Mononuclear cell (primary cell): Measurements from ENCODE around the gene CATSPERZ. TPM values are rescaled to one million over a fixed set of nuclear protein-coding genes. Genes with fewer than 3 reads are reported as not detected.
"Not testable (repeated sequence)": the region's sequence is repeated elsewhere in the genome, so short reads cannot be mapped to it uniquely, and the experiment has no call there.

Source experiments
- H3K27me3 ChIP-seq: 2 replicates; pipeline ENCODE4 v1.6.0; 2011; ENCODE audit warnings: low read length, control low read depth; ENCODE audit not compliant: insufficient read depth
- H3K4me1 ChIP-seq: 2 replicates; pipeline ENCODE4 v1.5.1; 2011; ENCODE audit warnings: mild to moderate bottlenecking, low read length, control low read depth; ENCODE audit not compliant: insufficient read depth
- H3K4me3 ChIP-seq: 2 replicates; pipeline ENCODE4 v1.5.1; 2011; ENCODE audit warnings: mild to moderate bottlenecking, low read length, moderate library complexity
- H3K9me3 ChIP-seq: 2 replicates; pipeline ENCODE4 v1.5.1; 2011; ENCODE audit warnings: low read depth, mild to moderate bottlenecking, control low read depth, low read length
- total RNA-seq: library from RNA; depleted of rRNA; stranded (reverse); fragments of >200 nt; gene quantifications from one replicate; pipeline ENCODE4 v1.2.3, GENCODE V29; 2012

Gene CATSPERZ
- total RNA-seq, 1 donor = not detected

DNA sequence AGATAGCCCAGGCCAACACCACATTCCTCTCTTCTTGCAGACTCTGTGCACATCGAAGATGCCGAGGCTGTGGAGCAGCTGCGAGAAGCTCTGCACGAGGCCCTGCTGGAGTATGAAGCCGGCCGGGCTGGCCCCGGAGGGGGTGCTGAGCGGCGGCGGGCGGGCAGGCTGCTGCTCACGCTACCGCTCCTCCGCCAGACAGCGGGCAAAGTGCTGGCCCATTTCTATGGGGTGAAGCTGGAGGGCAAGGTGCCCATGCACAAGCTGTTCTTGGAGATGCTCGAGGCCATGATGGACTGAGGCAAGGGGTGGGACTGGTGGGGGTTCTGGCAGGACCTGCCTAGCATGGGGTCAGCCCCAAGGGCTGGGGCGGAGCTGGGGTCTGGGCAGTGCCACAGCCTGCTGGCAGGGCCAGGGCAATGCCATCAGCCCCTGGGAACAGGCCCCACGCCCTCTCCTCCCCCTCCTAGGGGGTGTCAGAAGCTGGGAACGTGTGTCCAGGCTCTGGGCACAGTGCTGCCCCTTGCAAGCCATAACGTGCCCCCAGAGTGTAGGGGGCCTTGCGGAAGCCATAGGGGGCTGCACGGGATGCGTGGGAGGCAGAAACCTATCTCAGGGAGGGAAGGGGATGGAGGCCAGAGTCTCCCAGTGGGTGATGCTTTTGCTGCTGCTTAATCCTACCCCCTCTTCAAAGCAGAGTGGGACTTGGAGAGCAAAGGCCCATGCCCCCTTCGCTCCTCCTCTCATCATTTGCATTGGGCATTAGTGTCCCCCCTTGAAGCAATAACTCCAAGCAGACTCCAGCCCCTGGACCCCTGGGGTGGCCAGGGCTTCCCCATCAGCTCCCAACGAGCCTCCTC, 15.7 kb downstream of the CATSPERZ start:
- H3K27me3 ChIP-seq, H3K9me3 ChIP-seq, H3K4me3 ChIP-seq: not testable (repeated sequence)
- H3K4me1 ChIP-seq = peaks cover 31% of the 10 kb centered on the region

DNA sequence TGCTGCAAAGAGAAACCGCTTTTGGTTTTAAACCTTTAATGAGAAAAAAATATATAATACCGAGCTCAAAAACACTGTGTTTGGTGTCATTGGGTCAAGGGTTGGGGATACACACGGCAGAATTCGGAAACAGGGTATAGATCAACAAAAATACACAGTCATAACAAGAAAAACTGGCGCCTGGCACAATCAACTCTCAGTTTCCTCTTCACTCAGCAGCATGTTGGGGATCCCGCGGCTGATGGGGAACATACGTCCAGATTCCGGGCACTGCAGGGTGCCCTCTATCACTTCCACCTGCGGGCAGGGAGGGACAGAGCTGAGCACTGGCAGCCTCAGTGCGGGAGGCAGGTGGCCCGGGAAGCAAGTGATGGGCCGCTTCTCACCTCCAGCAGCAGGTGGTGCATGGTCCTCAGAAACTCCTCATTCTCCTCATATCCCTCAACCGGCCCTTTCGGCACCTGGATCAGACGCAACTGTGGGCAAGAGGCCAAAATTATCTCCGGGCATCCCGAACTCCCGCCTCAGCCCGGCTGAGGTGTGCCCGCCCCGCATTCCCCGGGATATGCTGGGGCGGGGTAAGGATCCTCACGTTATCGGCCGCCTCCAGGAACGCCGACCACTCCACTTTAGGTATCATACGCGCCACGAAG, 16.6 kb downstream of the CATSPERZ start:
- H3K9me3 ChIP-seq = no peaks in the 10 kb centered on the region
- peak overlapping the region; percentile 80 for H3K4me3 ChIP-seq
- no peaks in the 10 kb centered on the region for H3K27me3 ChIP-seq
- peaks cover 31% of the 10 kb centered on the region for H3K4me1 ChIP-seq

DNA sequence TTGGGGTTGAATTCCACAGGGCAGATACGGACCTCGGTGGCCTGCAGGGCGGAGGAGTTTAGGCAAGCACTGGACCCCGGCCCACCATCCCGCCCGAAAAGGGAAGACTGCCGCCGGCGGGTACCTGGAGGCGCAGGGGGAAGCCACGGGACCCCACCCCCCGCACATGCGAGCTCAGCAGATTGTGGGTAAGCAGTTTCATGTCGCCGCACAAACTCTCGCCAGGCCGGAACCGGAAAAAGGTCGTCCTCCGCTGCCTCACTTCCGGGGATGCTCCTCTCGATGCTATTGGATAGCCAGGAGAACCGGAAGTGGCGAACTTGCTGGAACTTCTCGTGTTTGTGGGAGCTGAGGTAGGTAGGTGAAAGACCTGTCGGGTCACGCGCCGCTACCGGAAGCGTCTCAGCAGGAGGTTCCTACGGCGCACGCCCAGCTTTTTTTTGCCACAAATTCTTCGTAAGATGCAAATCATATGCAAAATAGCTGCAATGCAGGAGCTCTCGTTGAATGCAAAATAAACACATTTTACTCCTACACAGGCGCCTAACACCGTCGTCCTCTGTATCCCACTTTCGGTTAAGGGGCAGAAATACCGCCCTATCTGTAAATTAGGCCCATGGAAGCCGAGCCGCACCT, 17.3 kb downstream of the CATSPERZ start, which contains the start of gene TRMT112:
Gene TRMT112 (minus strand): TSS at position 235 of the 636 bp plus-strand sequence. CDS start 33 bp downstream, at position 202.
- Histone ChIP-seq H3K4me1 (peaks cover 31% of the 10 kb centered on the region), H3K27me3 (no peaks in the 10 kb centered on the region), H3K9me3 (no peaks in the 10 kb centered on the region), H3K4me3 (peak within 1 kb of the TSS; percentile 80)

DNA sequence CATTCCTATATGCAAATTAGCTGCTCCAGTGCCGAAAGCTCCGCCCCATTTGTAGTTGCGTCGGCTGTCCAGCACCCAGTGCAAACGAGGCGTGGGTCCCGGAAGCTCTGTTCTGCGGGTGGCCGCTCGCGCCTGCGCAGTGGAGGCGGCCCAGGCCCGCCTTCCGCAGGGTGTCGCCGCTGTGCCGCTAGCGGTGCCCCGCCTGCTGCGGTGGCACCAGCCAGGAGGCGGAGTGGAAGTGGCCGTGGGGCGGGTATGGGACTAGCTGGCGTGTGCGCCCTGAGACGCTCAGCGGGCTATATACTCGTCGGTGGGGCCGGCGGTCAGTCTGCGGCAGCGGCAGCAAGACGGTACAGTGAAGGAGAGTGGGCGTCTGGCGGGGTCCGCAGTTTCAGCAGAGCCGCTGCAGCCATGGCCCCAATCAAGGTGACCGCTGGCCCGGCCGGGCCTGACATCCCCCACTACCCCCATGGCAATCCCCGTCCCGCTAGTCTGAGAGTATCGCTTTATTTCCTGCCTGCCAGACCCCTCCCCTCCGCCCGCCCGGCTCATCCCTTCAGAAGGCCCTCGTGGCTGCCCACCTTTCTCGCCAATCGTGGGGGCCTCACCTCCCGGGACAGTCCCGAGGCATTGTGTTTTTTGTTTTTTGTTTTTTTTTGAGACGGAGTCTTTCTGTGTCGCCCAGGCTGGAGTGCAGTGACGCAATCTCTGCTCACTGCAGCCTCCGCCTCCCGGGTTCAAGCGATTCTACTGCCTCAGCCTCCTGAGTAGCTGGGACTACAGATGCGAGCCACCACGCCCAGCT, 18.0 kb downstream of the CATSPERZ start, which contains the start of gene PRDX5:
Gene PRDX5 (plus strand): TSS at position 161 of the 805 bp plus-strand sequence. CDS start 95 bp downstream, at position 256.
- H3K9me3 ChIP-seq = no peaks in the 10 kb centered on the region
- peaks cover 31% of the 10 kb centered on the region for H3K4me1 ChIP-seq
- no peaks in the 10 kb centered on the region for H3K27me3 ChIP-seq
- H3K4me3 ChIP-seq = peak within 1 kb of the TSS; percentile 80

DNA sequence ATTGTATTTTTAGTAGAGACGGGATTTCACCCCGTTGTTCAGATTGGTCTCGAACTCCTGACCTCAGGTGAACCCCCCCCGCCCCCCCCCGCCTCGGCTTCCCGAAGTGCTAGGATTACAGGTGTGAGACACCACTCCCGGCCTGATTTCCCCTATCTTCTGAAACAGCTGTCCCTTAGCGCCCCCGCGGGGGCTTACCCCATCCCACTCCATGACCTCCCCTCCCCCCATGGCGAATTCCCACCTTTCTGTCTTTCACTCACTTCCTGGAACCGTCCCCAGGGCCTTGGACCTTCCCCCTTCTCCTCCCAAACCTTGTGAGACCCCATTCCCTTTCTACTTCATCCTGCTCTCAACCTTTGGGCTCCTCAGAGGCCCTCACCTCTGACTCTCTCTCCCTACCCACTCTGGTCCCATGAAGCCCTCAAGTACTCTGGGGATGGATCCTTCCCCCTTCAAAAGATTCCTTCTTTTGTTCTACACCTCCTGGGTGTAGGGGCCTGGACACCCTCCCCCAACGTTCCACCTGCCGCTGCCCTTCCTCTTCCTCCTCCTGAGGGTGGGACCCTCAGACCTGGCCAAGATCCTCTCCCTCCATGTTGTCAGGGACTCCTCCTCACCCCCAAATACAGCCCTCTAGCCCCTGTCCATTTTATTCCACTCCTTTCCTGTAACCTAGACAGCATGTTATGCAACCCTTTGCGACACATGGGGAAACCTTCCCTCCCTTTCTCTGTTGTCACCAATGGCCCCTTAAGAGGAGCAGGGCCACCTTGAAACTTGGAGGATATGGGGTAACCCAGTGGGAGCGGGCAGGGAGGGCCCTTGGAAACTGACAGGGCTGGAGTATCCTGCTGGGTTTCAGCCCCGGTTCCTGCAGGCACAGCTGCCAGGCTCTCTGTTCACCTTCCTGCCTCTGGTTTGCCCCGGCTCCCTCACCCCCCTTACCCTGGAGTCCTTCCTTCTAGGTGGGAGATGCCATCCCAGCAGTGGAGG, 18.9 kb downstream of the CATSPERZ start:
- Histone ChIP-seq H3K4me3 (peak overlapping the region; percentile 80), H3K9me3 (no peaks in the 10 kb centered on the region), H3K4me1 (peaks cover 31% of the 10 kb centered on the region), H3K27me3 (no peaks in the 10 kb centered on the region)

DNA sequence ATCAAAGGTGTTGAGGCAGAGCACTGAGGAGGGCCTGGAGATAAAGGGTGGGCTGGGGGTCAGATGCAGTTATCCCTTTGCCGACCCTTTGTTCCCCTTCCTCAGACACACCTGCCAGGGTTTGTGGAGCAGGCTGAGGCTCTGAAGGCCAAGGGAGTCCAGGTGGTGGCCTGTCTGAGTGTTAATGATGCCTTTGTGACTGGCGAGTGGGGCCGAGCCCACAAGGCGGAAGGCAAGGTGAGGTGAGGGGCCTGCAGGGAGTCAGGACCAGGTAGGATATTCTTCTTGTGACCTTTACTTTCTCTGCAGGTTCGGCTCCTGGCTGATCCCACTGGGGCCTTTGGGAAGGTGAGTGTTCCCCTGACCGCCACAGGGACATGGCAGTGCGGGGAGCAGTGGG, 20.4 kb downstream of the CATSPERZ start:
- Histone ChIP-seq H3K4me3 (no peak overlapping the region), H3K4me1 (peaks cover 31% of the 10 kb centered on the region), H3K9me3 (no peaks in the 10 kb centered on the region), H3K27me3 (no peaks in the 10 kb centered on the region)

DNA sequence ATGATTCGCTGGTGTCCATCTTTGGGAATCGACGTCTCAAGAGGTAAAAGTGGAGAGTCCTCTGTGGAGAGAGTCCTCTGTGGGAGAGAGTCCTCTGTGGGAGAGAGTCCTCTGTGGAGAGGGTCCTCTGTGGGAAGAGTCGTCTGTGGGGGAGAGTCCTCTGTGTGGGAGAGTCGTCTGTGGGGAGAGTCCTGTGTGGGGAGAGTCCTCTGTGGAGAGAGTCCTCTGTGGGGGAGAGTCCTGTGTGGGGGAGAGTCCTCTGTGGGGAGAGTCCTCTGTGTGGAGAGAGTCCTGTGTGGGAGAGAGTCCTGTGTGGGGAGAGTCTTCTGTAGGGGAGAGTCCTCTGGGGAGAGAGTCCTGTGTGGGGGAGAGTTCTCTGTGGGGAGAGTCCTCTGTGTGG, 20.9 kb downstream of the CATSPERZ start:
- H3K4me3 ChIP-seq = no peak overlapping the region

DNA sequence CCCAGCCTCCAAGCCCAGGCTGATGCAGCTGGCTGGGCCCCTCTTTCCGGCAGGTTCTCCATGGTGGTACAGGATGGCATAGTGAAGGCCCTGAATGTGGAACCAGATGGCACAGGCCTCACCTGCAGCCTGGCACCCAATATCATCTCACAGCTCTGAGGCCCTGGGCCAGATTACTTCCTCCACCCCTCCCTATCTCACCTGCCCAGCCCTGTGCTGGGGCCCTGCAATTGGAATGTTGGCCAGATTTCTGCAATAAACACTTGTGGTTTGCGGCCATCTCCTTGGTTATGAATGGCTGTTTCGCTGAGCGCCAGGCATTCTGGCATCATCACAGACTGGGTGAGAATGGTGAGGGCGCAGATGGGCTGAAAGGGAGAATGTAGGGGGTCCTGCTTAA, 21.4 kb downstream of the CATSPERZ start:
- no peaks in the 10 kb centered on the region for H3K27me3 ChIP-seq
- H3K4me3 ChIP-seq = no peak overlapping the region
- H3K9me3 ChIP-seq = no peaks in the 10 kb centered on the region
- H3K4me1 ChIP-seq = peaks cover 25% of the 10 kb centered on the region

More for the DNA sequence above, 20.9 kb downstream of the CATSPERZ start:
- H3K9me3 ChIP-seq = no peaks in the 10 kb centered on the region
- H3K27me3 ChIP-seq = no peaks in the 10 kb centered on the region
- H3K4me1 ChIP-seq = peaks cover 30% of the 10 kb centered on the region

DNA sequence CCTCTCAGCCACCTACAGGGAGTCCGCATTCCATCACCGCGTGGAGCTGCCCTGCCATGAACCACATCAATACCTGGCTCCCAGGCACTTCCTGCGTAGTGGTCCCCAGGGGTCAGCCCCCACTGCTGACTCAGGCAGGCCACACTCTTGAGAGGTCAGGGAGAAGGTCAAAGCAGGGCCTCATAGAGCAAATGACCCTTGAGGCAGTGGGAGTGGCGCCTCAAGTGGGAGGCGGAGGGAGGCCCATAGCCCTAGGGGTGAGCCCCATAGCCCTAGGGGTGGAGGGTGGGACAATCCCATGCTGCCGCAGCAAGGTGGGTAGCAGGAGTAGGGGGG, 22.7 kb downstream of the CATSPERZ start:
- Histone ChIP-seq H3K4me1 (peaks cover 18% of the 10 kb centered on the region), H3K9me3 (no peaks in the 10 kb centered on the region), H3K27me3 (no peaks in the 10 kb centered on the region), H3K4me3 (no peak overlapping the region)

DNA sequence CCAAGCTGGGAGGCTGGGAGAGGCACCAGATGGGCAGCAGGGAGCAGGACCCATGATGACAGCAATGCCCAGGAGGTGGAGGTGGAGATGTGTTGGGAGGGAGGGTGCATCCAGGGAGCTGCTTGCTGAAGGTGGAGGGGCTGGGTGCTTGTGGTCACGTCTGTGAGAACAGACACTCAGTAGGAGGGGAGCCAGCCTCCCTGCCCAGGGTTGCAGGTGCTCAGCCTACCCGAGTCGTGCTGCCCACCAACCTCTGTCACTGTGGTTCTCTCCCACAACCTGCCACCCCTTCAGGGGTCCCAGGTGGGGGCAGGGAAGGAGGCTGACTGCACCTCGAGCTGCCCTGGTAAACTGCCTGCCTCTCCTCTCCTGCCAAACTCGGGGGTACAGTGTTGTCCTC, 23.2 kb downstream of the CATSPERZ start:
- Histone ChIP-seq H3K9me3 (no peaks in the 10 kb centered on the region), H3K4me1 (peaks cover 16% of the 10 kb centered on the region), H3K4me3 (no peak overlapping the region), H3K27me3 (no peaks in the 10 kb centered on the region)

DNA sequence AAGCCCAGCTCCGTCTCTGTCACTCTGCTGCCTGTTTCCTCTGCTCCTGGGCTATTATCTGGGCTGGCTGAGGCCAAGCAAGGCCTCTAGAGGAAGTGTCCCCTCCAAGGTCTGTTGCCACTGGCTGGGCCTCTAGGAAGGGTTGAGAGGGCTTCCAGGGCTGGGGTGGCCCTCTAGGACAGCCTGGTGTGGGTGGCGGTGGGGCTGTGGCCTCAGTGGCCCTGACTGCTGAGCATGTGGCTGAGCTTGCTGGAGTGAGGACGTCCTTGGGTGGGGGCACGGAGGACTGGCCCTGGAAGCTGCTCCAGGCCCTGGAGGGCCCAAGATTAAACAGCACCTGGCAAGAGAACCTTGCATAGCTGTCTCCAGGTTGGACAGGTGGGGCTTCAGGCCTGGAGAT, 23.8 kb downstream of the CATSPERZ start:
- H3K9me3 ChIP-seq, H3K4me3 ChIP-seq, H3K27me3 ChIP-seq: not testable (repeated sequence)
- H3K4me1 ChIP-seq = peaks cover 10% of the 10 kb centered on the region

DNA sequence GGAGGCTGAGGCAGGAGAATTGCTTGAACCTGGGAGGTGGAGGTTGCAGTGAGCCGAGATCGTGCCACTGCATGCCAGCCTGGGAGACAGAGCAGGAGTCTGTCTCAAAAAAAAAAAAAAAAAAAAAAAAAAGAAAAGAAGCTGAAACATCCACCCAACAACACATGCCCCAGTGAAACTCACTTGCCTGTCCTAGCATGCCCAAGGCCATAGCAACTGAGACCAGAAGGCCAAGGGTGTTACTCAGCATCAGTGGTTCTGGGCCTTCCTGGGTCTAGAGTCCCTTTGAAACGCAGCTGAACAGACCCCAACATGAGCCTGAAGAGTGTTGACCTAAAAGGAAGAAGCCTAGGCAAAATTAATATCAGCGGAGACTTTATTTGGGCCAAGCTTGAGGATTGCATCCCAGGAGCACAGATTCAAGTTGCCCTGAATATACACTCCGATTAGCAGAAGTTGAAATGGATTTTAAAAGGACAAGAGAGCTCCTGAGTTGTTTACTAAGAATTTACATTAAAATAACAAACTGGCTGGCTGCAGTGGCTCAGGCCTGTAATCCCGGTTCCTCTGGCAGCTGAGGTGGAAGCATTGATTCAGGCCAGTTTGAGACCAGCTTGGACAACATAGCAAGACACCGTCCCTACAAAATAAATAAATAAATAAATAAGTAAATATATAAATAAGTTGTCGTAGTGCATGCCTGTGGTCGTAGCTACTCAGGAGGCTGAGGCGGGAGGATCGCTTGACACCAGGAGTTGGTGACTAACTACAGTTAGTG, 24.7 kb downstream of the CATSPERZ start:
- Histone ChIP-seq H3K4me3 (no peak overlapping the region), H3K4me1 (peaks cover 1% of the 10 kb centered on the region), H3K9me3 (no peaks in the 10 kb centered on the region), H3K27me3 (no peaks in the 10 kb centered on the region)

DNA sequence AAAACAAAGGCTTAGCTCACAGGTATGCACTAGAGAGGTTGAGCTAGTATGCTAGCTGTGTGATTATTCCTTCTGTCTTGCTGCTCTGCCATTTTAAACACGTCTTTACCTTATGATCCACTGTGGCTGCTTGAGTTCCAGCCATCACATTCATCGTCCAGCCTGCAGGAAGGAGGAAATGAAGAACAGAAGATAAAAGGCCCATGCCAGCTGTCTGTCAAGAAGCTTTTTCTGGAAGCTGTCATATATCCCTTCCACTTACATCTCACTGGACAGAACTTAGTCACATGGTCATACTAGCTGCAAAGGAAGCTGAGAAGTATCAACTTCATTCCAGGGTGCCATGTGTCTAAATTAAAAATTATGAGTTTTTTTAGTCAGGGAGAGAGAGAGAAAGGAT, 27.2 kb downstream of the CATSPERZ start:
- Histone ChIP-seq H3K27me3 (no peaks in the 10 kb centered on the region), H3K9me3 (no peaks in the 10 kb centered on the region), H3K4me1 (peaks cover 17% of the 10 kb centered on the region), H3K4me3 (no peak overlapping the region)
